Natural killer cell (primary cell): ENCODE data around the gene LIMK2. TPM values are rescaled to one million over a fixed set of nuclear protein-coding genes. Genes with fewer than 3 reads are reported as not detected.
"Not testable (repeated sequence)": the region's sequence is repeated elsewhere in the genome, so short reads cannot be mapped to it uniquely, and the experiment has no call there.

Source experiments
- ATAC-seq, 3 donors: fragments of 150-1000 bp in 2 of 3; fragments of 200-7000 bp in 1 of 3; cut with Tn5 transposase; 1 replicate in 1 of 3; 2 replicates in 2 of 3; pipeline ENCODE4 v1.10.0; 2021; ENCODE audit warnings: mild to moderate bottlenecking in 2 of 3, moderate library complexity in 2 of 3
- DNase-seq, 2 donors: peaks; one replicate each; pipeline versions ENCODE4 v3.0.0 to v3.0.0-alpha.2; 2013 to 2021; ENCODE audit warnings: mixed read lengths in 1 of 2
- H3K27ac ChIP-seq: one replicate; pipeline ENCODE4 v1.5.1; 2013; ENCODE audit warnings: mild to moderate bottlenecking, low read length
- H3K27me3 ChIP-seq: one replicate; pipeline ENCODE4 v1.6.1; 2013; ENCODE audit warnings: low read length; ENCODE audit not compliant: control insufficient read depth, insufficient read depth
- H3K36me3 ChIP-seq: one replicate; pipeline ENCODE4 v1.6.1; 2013; ENCODE audit warnings: low read length; ENCODE audit not compliant: control insufficient read depth, insufficient read depth
- H3K4me1 ChIP-seq: one replicate; pipeline ENCODE4 v1.6.1; 2013; ENCODE audit warnings: low read length; ENCODE audit not compliant: control insufficient read depth, insufficient read depth
- H3K4me3 ChIP-seq: one replicate; pipeline ENCODE4 v1.5.1; 2013; ENCODE audit warnings: low read length
- H3K9me3 ChIP-seq: one replicate; pipeline ENCODE4 v1.6.1; 2013; ENCODE audit warnings: low read length; ENCODE audit not compliant: control insufficient read depth, insufficient read depth
- H3K27ac Mint-ChIP-seq, 2 donors: one replicate each; pipeline ENCODE4 v1.8.0; 2022; ENCODE audit warnings: mild to moderate bottlenecking in 2 of 2, mixed read lengths in 2 of 2, moderate library complexity in 1 of 2
- H3K27me3 Mint-ChIP-seq, 2 donors: one replicate each; pipeline ENCODE4 v1.8.0; 2022; ENCODE audit warnings: low read depth in 2 of 2, mixed read lengths in 2 of 2
- H3K36me3 Mint-ChIP-seq: one replicate; pipeline ENCODE4 v1.8.0; 2022; ENCODE audit warnings: mixed read lengths
- H3K4me1 Mint-ChIP-seq, 2 donors: one replicate each; pipeline ENCODE4 v1.8.0; 2022; ENCODE audit warnings: mixed read lengths in 2 of 2
- H3K4me3 Mint-ChIP-seq: one replicate; pipeline ENCODE4 v1.8.0; 2022; ENCODE audit warnings: mild to moderate bottlenecking, moderate library complexity, mixed read lengths
- H3K9me3 Mint-ChIP-seq, 2 donors: one replicate each; pipeline ENCODE4 v1.8.0; 2022; ENCODE audit warnings: mixed read lengths in 2 of 2
- CTCF ChIP-seq: fragments of 200-600 bp; IDR thresholded peaks from one replicate; pipeline ENCODE4 v1.8.0; 2022; ENCODE audit warnings: antibody characterized with exemption
- WGBS: methylation state at CpG from one replicate; pipeline ENCODE4 v1.1.7; 2013; ENCODE audit warnings: missing lambda C conversion rate; ENCODE audit not compliant: insufficient coverage; 5-methylcytosine and 5-hydroxymethylcytosine counted together
- intact Hi-C: fragments of 100-400 bp; cut with micrococcal nuclease; formaldehyde crosslinking; loops from one replicate; pipeline ENCODE4 v1.14.2; 2022
- total RNA-seq, 4 donors: library from RNA; stranded (reverse); fragments of 120-200 nt in 1 of 4; gene quantifications; one replicate each; pipeline versions ENCODE4 v1.2.3 to v1.2.4, GENCODE V29; 2013 to 2022

LIMK2 gene
- total RNA-seq: 10 to 100 TPM; 17.2 to 28.6 (median 19.1) TPM
- total RNA-seq (2013): 15.9 TPM

GRCh38 chr22:31211862-31212730 is at the start of gene LIMK2:
Gene LIMK2, plus strand, starts transcription at chr22:31212298. Its CDS starts 111 bp downstream, at chr22:31212409.
- WGBS: under 1% methylated on average over 64 of the region's 64 CpGs
- Histone ChIP-seq H3K27me3 (no peaks in the 10 kb centered on the region), H3K27ac (peak within 1 kb of the TSS; percentile 61), H3K4me3 (peak within 1 kb of the TSS; percentile 95), H3K9me3 (no peaks in the 10 kb centered on the region), H3K36me3 (no peaks in the 10 kb centered on the region), H3K4me1 (peaks cover 33% of the 10 kb centered on the region)
- H3K27ac Mint-ChIP-seq: peak within 1 kb of the TSS; percentile 69 to 92
- intact Hi-C loops: loop anchor here (1.0 to 5.0 kb wide), 3 partner anchors 19 to 100 kb away; no protein-coding TSS in a partner anchor
- ATAC-seq (peak; percentile 98 to 100 (median 99)), DNase-seq (peak; percentile 97 to 98)
- H3K36me3 Mint-ChIP-seq: no peaks in the 10 kb centered on the region
- peak; percentile 77 for TF ChIP-seq CTCF
- H3K27me3 Mint-ChIP-seq: no peaks in the 10 kb centered on the region
- H3K9me3 Mint-ChIP-seq: no peaks in the 10 kb centered on the region
- H3K4me1 Mint-ChIP-seq: peaks cover 33 to 47% of the 10 kb centered on the region in 2 donors
- peak within 1 kb of the TSS; percentile 88 for H3K4me3 Mint-ChIP-seq

- Histone ChIP-seq H3K4me3 (no peak overlapping the region), H3K4me1 (peaks cover 3% of the 10 kb centered on the region), H3K36me3 (peaks cover 8% of the 10 kb centered on the region), H3K9me3 (no peaks in the 10 kb centered on the region), H3K27ac (no peak overlapping the region), H3K27me3 (no peaks in the 10 kb centered on the region)
- Mint-ChIP-seq H3K4me3 (no peak overlapping the region), H3K27ac (no peak overlapping the region), H3K4me1 (peaks cover 29 to 35% of the 10 kb centered on the region in 2 donors), H3K9me3 (no peaks in the 10 kb centered on the region), H3K27me3 (no peaks in the 10 kb centered on the region), H3K36me3 (no peaks in the 10 kb centered on the region)
- intact Hi-C loops: no loop called here
- TF ChIP-seq CTCF: no peak
- ATAC-seq (no peak), DNase-seq (no peak)
- WGBS: 100% methylated on average over 3 of the region's 4 CpGs
Observed at GRCh38 chr22:31170971-31171370, 41.1 kb upstream of the LIMK2 start.

GRCh38 chr22:31171734-31172133 is 40.4 kb upstream of the LIMK2 start:
- DNase-seq, H3K27me3 ChIP-seq, H3K9me3 ChIP-seq, H3K4me3 Mint-ChIP-seq, intact Hi-C loops, H3K27ac Mint-ChIP-seq, H3K27me3 Mint-ChIP-seq, H3K4me1 ChIP-seq, H3K9me3 Mint-ChIP-seq, H3K36me3 ChIP-seq, H3K4me3 ChIP-seq, H3K27ac ChIP-seq, H3K36me3 Mint-ChIP-seq, ATAC-seq: not testable (repeated sequence)
- WGBS: 80% methylated on average over 3 of the region's 9 CpGs
- H3K4me1 Mint-ChIP-seq: peaks cover 28 to 29% of the 10 kb centered on the region in 2 donors

GRCh38 chr22:31173386-31174145 is 38.5 kb upstream of the LIMK2 start:
- no peaks in the 10 kb centered on the region for H3K27me3 Mint-ChIP-seq
- H3K27ac ChIP-seq: no peak overlapping the region
- H3K36me3 ChIP-seq: peaks cover 13% of the 10 kb centered on the region
- ATAC-seq (no peak), DNase-seq (no peak)
- intact Hi-C loops: no loop called here
- H3K4me1 ChIP-seq: peaks cover 3% of the 10 kb centered on the region
- H3K4me1 Mint-ChIP-seq: peaks cover 25 to 35% of the 10 kb centered on the region in 2 donors
- H3K27ac Mint-ChIP-seq: no peak overlapping the region
- H3K4me3 ChIP-seq: no peak overlapping the region
- H3K36me3 Mint-ChIP-seq: no peaks in the 10 kb centered on the region
- no peak overlapping the region for H3K4me3 Mint-ChIP-seq
- no peaks in the 10 kb centered on the region for H3K9me3 Mint-ChIP-seq
- no peaks in the 10 kb centered on the region for H3K27me3 ChIP-seq
- H3K9me3 ChIP-seq: no peaks in the 10 kb centered on the region
- no peak for TF ChIP-seq CTCF
- 91% methylated on average over 5 of the region's 5 CpGs for WGBS
